Progenitor cell of endocrine pancreas (in vitro differentiated cells): ENCODE results near the gene JPH4. TPM values are rescaled to one million over a fixed set of nuclear protein-coding genes. Genes with fewer than 3 reads are reported as not detected.

Experiments
- DNase-seq: peaks from one replicate; pipeline ENCODE4 v3.0.0; 2021; ENCODE audit warnings: low spot score; ENCODE audit not compliant: unreplicated experiment
- H3K27ac Mint-ChIP-seq: 2 replicates; pipeline ENCODE4 v1.8.0; 2021; ENCODE audit warnings: mild to moderate bottlenecking, moderate library complexity, mixed read lengths
- H3K27me3 Mint-ChIP-seq: 2 replicates; pipeline ENCODE4 v1.8.0; 2021; ENCODE audit warnings: mixed read lengths
- H3K36me3 Mint-ChIP-seq: 2 replicates; pipeline ENCODE4 v1.8.0; 2022; ENCODE audit warnings: mixed read lengths; ENCODE audit not compliant: insufficient read depth
- H3K4me1 Mint-ChIP-seq: 2 replicates; pipeline ENCODE4 v1.8.0; 2021; ENCODE audit warnings: low read depth, mixed read lengths
- H3K4me3 Mint-ChIP-seq: 2 replicates; pipeline ENCODE4 v1.8.0; 2021; ENCODE audit warnings: low read depth, mild to moderate bottlenecking, moderate library complexity, mixed read lengths
- H3K9me3 Mint-ChIP-seq: 2 replicates; pipeline ENCODE4 v1.8.0; 2021; ENCODE audit warnings: low read depth, mixed read lengths
- total RNA-seq: library from RNA; stranded (reverse); gene quantifications from 2 replicates; pipeline ENCODE4 v1.2.1, GENCODE V29; 2021
- TF ChIP-seq, protein P1 (sequence below): fragments of 200-600 bp; sonication (generic); IDR thresholded peaks from one replicate; pipeline ENCODE4 v1.5.0; 2021; ENCODE audit warnings: antibody characterized with exemption, mild to moderate bottlenecking; ENCODE audit not compliant: unreplicated experiment

The JPH4 gene
- total RNA-seq, 1 donor from 2014 or later = not detected

DNA sequence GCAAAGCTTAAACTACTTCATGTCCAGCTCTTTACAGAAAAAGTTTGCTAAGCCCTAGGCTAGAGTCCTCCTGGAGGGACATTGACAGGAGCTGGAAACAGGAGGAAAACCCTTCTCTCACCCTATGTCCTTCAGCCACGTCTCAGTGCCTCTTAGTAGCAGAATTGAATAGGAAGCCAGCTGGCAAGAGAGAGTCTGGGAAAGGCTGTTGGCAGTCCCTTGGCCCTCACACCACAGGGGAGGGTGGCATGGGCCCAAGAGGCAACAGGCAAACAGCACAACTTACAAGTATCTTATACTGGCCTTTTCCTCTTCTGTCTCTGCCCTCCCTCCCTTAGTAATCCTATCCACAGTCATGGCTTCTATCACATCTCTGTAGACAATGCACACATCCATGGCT is 29.9 kb upstream of the JPH4 start:
- peaks cover 43% of the 10 kb centered on the region for H3K27me3 Mint-ChIP-seq
- TF ChIP-seq, protein P1, sequence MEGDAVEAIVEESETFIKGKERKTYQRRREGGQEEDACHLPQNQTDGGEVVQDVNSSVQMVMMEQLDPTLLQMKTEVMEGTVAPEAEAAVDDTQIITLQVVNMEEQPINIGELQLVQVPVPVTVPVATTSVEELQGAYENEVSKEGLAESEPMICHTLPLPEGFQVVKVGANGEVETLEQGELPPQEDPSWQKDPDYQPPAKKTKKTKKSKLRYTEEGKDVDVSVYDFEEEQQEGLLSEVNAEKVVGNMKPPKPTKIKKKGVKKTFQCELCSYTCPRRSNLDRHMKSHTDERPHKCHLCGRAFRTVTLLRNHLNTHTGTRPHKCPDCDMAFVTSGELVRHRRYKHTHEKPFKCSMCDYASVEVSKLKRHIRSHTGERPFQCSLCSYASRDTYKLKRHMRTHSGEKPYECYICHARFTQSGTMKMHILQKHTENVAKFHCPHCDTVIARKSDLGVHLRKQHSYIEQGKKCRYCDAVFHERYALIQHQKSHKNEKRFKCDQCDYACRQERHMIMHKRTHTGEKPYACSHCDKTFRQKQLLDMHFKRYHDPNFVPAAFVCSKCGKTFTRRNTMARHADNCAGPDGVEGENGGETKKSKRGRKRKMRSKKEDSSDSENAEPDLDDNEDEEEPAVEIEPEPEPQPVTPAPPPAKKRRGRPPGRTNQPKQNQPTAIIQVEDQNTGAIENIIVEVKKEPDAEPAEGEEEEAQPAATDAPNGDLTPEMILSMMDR = no peak
- H3K36me3 Mint-ChIP-seq = no peaks in the 10 kb centered on the region
- H3K9me3 Mint-ChIP-seq = peaks cover 12% of the 10 kb centered on the region
- DNase-seq = no peak
- H3K4me3 Mint-ChIP-seq = no peak overlapping the region
- H3K27ac Mint-ChIP-seq = no peak overlapping the region
- H3K4me1 Mint-ChIP-seq = peaks cover 17% of the 10 kb centered on the region

DNA sequence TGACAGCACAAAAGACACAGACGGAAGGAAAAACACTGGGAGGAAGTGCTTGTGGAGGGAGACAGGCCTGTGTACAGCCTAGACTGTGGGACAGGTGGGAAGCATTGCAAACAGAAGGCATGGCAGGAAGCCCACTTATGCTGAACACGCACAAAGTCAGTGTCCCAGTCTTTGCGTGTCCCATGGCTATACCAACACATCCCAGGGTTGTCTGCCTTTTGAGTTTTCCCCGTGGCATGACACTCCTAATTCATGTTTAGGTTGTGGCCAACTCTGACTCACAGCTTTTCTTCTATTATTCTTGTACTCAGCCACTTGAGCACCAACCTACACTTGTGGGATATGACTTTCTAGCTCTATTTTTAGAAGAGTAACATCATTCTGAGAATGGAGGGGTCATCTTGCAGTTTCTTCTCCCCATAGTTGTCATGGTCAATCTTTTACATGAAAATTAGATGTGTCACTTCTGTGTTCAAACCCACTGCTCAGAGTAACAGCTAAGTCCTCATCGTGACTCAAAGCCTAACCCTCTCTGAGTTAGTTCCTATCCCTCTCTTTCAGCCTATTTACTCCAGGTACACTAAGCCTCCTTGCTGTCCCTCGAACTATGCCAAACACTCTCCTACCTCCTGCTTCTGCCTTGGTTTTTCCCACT is 27.5 kb upstream of the JPH4 start:
- H3K4me1 Mint-ChIP-seq = no peaks in the 10 kb centered on the region
- TF ChIP-seq, protein P1 = no peak
- H3K4me3 Mint-ChIP-seq = no peak overlapping the region
- H3K9me3 Mint-ChIP-seq = peaks cover 12% of the 10 kb centered on the region
- DNase-seq = no peak
- H3K27ac Mint-ChIP-seq = no peak overlapping the region
- peaks cover 30% of the 10 kb centered on the region for H3K27me3 Mint-ChIP-seq
- H3K36me3 Mint-ChIP-seq = no peaks in the 10 kb centered on the region

DNA sequence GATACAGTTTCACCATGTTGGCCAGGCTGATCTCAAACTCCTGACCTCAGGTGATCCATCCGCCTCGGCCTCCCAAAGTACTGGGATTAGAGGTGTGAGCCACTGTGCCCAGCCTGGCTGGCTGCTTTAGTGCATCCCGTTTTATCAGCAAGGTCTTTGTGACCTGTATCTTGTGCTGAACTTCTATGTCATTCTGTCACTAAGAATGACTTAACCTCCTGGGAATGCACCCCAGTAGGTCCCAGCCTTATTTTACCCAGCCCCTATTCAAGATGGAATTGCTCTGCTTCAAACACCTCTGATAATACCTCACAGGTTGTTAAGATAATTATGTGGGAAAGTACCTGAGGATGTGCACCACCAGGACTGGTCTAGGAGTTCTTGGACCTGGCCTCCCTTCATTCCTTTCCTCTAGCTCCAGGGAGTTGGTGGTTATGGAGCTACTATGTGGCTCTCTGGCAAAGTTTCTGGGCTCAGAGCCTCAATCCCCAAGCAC is 26.1 kb upstream of the JPH4 start:
- Mint-ChIP-seq H3K27me3 (peaks cover 23% of the 10 kb centered on the region), H3K36me3 (no peaks in the 10 kb centered on the region), H3K4me1 (no peaks in the 10 kb centered on the region), H3K27ac (no peak overlapping the region), H3K9me3 (peaks cover 9% of the 10 kb centered on the region), H3K4me3 (no peak overlapping the region)
- TF ChIP-seq, protein P1 = no peak
- DNase-seq = no peak

DNA sequence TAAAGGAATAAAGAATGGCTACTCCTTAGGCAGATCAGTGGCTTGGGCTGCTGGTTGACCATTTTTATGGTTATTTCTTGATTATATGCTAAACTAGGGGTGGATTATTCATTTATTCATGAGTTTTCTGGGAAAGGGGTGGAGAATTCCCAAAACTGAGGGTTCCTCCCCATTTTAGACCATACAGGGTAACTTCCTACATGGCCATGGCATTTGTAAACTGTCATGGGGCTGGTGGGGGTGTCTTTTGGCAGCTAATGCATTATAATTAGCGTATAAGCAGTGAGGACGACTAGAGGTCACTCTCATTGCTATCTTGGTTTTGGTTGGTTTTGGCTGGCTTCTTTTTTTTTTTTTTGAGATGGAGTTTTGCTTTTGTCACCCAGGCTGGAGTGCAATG is 25.6 kb upstream of the JPH4 start:
- Mint-ChIP-seq H3K4me3 (no peak overlapping the region), H3K27me3 (peaks cover 21% of the 10 kb centered on the region), H3K36me3 (no peaks in the 10 kb centered on the region), H3K9me3 (peaks cover 5% of the 10 kb centered on the region), H3K27ac (no peak overlapping the region), H3K4me1 (no peaks in the 10 kb centered on the region)
- TF ChIP-seq, protein P1 = no peak
- DNase-seq = no peak

DNA sequence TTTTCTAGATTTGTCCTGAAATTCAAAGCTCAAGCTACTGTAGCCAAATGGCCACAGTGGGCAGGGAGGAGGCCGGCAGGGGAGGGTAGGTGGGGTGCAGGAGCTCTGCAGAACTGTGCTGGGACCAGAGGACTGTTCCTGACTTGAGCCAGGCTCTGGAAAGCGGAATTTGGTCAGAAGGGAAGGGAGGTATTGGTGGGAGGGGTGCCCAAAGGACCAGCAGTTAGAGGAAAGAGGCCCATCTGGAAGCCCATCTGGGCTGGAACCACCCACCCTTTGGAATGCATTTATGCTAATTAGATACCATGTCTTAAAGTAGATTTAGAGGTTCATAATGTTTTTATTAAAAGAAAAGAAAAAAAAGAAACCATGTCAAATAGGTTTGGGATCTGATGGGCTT is 24.5 kb upstream of the JPH4 start:
- Mint-ChIP-seq H3K36me3 (no peaks in the 10 kb centered on the region), H3K27me3 (peaks cover 16% of the 10 kb centered on the region), H3K4me1 (no peaks in the 10 kb centered on the region), H3K4me3 (no peak overlapping the region), H3K27ac (no peak overlapping the region), H3K9me3 (peaks cover 2% of the 10 kb centered on the region)
- TF ChIP-seq, protein P1 = no peak
- no peak for DNase-seq
